ENCODE results near the gene CDH23.

- TF ChIP-seq POLR2A (IDR thresholded peaks at IDR 0.05): no peak
- TF ChIP-seq, protein P1, sequence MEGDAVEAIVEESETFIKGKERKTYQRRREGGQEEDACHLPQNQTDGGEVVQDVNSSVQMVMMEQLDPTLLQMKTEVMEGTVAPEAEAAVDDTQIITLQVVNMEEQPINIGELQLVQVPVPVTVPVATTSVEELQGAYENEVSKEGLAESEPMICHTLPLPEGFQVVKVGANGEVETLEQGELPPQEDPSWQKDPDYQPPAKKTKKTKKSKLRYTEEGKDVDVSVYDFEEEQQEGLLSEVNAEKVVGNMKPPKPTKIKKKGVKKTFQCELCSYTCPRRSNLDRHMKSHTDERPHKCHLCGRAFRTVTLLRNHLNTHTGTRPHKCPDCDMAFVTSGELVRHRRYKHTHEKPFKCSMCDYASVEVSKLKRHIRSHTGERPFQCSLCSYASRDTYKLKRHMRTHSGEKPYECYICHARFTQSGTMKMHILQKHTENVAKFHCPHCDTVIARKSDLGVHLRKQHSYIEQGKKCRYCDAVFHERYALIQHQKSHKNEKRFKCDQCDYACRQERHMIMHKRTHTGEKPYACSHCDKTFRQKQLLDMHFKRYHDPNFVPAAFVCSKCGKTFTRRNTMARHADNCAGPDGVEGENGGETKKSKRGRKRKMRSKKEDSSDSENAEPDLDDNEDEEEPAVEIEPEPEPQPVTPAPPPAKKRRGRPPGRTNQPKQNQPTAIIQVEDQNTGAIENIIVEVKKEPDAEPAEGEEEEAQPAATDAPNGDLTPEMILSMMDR (IDR thresholded peaks at IDR 0.05 in 8 of 11, conservative IDR thresholded peaks at IDR 0.05 in 3 of 11): peak; percentile 47 to 90 (median 75)
These were observed 212.4 kb downstream of the CDH23 start for GRCh38 chr10:71608819-71609768.
